DMS53 (cell line): Measurements from ENCODE around the gene MYO1H.
"Not testable (repeated sequence)": the region's sequence is repeated elsewhere in the genome, so short reads cannot be mapped to it uniquely, and the experiment has no call there.

ENCODE experiments used
- DNase-seq: peaks from one replicate; lab custom pipeline; 2025; lab: John Stamatoyannopoulos, UW

The MYO1H gene

DNA sequence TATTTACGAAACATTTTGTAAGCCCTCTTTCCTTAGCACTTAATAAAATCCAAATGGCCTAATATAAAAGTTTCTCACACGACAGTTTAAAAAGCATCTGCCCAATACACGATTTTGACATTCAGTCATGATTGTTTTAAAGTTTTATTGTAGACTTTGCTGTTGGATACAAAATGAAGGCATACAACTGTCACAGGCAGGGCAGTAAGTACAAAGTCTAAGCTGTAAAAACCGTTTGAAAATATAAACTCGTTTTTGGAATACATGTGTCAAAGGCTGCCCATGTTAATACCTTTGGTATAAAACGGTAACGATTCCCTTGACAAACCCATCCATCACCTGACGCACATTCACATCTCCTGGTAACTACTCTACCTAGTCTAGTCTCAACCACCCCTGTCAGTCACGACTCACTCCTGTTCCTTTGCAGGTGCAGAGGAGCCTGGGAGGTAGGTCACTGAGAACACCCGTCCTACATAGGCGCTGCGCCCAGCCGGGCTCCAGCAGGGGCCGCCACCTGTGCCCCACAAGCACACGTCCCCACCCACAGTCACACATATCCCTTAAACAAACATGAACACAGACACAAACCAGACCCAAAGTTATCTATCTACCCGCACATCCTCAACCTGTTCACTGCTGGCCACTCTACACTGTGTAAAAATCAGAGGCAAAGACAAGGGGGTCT is 102.3 kb downstream of the MYO1H start:
- no peak for DNase-seq

DNA sequence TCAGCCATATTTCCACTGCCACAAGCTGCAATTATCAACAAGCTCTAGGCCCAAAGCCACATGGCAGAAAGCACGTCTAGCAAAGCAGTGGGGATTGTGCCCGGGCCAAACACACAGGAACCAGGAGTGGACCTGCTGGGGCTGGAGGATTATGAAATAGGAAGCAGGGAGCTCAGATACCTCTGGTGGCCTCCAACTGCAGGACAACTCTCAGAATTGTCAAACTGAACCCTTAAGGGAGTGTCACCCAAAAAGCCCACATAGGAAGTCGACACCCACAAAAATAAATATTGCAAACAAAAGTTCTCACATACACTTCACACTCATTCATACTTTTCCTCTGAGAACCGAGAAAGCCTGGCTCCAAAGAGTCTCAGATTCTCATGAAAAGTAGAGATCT is 103.3 kb downstream of the MYO1H start:
- DNase-seq, result no peak

DNA sequence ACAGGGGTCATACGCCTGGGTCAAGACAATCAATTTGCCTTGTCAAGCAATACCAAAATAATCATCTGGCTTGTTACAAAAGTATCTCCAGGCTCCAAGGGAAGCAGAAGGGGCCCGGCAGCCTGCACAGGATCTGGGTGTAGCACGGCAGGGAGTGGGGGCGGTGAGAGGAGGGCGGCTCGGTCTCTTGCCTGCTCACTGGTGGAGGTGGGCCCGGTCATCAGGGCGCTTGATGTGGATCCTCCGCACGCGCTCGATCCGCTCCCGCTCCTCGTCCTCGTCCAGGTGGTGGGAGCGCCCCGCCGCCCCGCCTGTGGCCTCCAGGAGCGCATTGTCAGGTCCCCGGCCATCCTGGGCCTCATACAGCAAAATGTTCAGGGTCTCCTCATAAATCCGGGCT is 103.7 kb downstream of the MYO1H start:
- no peak for DNase-seq

DNA sequence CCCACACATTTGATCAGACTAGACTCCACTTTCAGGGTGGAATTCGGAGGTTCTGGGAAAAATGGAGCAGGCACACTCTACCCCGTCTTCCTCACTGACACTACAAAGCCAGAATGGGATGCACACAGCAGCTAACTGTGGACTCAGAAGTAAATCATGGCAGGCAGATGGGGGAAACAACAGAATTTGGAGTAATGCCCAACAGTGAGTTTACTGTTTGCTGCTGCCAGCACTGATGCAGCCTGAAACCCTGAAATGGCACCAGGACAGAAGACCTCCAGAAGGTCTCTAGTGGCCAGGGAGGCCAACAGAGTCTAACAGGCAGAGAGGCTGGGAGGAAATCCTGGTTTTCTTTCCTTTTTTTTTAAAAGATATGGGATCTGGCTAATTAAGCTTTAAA is 104.8 kb downstream of the MYO1H start:
- DNase-seq, result no peak

DNA sequence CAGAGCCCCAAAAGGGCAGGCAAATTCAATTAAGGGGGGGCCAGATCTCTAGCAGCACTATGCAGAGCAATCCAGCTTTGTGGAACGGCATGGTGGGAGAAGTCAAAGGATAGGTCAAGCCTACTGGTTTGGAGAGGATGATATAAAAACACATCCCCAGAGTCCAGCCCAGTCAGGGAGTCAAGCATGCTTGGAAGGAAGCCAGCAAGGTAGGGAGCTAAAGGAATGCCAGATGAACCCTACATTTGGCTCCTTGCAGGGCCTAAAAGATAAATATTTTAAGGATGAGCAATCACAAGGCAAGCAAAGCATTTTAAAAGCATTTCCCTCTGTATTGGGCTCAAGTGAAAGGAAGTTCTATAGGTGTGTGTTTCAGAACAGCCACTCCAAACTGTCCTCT is 108.0 kb downstream of the MYO1H start:
- DNase-seq, result no peak

DNA sequence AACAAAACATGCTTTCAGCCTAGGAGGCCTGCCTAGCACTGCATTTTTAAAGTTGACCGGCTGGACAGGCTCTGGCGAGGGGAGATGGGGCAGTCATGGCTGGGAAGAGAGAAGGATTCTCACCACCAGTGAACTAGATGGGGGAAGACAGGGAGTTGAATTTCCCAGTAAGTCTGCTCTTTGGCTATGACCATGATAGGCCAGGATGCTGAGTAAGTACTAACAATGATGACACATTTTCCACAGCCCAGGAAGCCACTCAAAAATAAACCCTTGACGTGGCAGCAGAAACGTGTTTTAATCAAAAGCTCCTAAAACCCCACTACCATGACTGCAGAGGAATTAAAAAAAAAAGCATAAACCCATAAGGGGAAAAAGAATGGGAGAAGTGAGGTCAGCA is 110.4 kb downstream of the MYO1H start:
- no peak for DNase-seq

DNA sequence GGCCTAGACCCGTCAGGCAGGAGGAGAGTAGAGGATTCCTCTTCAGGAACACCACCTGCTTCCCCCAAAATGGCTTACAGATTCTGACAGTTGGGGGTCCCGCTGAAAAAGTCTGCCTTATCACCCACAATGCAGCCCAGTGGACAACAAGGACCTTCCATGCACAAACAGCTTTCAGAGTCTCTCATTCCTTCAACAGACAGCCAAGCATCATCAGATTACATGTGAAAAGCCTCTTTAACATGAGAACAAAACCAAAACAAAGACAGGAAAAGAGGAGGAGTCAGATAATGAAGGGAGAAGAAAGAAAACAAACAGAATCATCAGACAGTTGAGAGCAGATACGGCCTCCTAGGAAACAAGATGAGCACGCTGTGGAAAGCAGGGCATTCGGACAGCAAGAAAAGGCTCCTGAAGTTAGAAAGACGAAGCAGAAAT is 111.1 kb downstream of the MYO1H start:
- no peak for DNase-seq

DNA sequence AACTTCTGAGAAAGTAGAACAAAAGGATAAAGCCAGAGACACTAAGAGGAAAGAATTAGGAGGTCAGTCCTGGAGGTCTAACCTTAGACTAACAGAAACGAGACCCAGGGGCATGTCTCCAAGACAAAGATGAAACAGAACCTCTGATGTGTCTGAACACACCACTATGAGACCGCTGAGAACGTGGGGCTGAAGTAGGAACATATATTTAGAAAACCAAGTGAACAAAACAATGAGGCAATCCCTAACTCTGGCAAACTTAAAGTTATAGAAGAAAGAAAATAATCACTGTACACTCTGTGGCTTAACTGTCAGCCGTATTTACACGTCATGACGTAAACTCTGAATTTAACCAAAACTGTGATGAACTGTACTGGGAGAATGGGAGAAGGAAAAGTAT is 111.5 kb downstream of the MYO1H start:
- DNase-seq, result no peak

DNA sequence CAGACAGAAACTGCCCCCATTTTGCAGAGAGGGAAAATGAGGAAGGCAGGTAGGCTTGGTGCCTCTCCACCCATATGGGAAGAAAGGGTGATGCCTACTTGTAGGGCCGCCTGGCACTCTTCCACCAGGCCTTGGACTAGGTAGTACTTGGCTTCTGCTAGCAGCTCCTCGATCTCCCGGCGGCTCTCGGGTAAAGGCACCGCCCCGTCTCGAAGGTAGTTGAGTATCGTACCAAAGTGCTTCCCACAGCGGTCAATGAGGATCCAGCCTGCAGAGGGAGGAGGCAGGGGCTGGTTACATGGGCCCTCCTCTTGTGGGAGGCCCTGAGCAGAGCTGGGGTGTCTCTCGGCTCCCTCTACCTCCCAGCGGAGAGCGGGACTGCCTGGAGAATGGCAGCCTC is 112.8 kb downstream of the MYO1H start:
- DNase-seq, result no peak

DNA sequence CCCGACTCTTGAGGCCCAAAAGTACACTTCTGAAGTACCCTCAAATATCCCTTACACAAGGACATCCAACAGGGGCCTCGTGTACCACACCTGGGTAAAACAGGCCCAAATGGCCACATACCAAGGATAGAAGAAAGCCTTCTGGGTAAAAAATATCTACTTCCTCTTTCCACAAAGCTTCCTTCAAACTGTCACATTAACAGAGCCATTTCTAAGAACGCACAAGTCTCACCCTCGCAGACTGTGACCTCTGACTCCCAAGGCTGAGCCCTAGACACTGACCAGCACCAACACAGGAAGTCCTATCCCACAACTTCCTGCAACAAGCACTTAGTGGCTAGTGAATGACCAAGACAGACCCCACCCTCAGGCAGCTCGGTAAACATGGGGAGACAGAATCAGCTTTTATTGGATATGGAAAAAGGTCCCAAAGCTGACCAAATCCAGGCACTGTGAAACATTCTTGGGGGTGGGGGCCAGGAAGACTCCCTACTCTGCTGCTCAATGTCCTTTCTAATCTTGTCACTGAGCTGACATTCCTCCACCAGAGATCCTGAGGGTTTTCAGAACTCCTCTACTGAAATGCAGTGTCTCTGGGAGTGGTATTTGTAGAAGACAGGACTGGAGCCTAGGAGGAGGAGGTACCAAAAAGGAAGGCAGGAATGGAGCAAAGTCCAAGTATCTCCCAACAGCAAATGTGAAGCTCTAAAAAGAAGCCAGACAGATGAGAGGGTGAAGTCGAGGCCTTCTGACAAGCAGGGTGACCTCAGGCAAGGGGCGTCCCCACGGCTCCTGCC is 113.5 kb downstream of the MYO1H start:
- no peak for DNase-seq

DNA sequence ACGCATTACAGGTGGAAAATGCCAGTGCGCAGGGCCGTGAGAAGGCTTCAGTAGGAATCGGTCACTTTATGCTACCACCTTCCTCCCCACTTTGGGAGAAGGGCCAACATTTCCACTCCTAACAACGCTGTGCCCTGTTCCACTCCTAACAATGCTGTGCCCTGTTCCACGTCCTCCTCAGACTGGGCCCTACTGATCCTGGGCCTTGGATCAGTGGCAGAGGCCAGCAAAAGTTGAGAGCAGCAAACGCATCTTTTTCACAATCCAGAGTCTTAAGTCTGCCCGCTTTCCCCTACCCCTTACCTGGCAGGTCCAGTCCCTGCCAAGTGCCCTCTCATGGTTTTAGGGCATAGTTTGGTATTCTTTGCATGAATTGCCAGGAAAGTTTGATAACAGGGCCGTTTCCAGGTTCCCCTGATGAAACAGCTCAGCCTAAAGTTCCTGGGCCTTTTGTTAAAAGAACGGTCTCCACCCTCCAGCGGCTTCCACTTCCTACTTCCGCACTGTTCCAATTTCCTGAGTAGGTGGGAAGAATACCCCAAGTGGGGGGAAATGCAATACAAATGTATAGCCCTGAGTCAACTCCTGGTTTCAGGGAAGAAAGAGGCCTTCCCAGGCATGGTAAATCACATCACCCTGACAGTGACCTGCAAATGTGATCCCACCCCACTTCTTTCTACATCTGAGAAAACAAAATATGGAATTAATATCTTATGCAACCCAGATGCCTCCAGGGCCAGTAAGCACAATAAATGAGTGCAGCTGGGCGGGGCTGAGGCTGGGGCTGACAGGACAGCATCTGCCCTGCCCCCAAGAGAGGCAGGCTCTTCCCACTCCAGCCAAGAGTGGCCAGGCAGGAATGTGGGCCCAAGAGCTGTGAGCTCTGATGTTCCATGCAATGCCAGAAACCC is 114.4 kb downstream of the MYO1H start:
- DNase-seq, result no peak

DNA sequence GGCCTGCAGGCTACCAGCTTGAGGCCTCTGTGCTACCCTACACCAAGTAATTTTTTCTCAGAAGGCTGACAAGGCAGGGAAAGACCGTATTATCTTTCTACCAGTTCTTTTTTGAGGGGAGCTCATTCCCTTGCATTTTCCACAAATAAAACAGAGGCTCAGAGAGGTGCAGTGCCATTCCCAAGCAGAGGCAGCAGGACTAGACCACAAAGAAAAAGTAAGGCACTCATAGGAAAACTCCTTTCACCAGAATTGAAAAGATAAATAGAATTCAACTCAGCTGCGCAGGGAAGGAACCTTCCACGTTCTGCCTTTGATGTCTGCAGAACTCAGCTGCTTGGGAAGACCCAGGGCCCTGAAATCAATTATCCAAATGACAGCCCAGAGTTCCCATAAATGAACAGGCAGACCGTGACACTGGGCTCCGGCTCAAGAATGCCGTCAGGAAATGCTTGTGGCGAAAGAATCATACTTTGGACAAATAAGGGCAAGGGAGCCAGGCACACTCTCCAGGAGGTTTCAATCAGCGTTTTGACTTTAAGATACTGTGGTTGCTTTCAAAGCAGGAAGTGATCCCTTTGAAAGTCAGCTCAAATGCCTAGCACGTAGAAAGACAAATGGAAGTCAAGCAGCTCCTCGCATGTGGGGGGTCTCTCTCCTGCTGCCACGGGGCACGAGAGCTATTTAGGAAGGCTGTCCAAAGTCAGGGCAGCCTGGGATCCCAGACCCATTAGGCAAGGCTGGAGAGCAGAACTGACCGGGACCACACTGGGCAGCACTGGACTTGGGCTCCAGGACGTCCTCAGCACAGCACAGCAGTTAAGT is 115.4 kb downstream of the MYO1H start:
- DNase-seq, result no peak

DNA sequence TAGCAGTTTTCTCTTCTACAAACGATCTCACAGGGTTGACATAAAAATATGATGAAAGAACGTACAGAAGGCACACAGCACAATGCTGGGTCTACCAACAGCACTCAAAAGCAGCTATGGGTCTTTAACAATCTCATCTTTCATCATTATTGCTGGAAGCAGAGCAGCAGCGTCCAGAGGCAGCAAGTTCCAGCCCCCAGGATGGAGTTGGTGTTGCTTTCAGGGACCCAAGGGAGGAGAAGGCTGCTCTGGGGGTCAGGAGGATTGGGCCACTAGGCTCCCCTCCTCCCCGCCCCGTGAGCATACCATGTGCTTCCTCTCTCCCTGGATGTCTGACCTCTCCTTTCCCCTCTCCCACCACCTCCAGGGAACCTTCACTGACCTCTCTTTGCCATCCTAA is 116.1 kb downstream of the MYO1H start:
- DNase-seq, result no peak

DNA sequence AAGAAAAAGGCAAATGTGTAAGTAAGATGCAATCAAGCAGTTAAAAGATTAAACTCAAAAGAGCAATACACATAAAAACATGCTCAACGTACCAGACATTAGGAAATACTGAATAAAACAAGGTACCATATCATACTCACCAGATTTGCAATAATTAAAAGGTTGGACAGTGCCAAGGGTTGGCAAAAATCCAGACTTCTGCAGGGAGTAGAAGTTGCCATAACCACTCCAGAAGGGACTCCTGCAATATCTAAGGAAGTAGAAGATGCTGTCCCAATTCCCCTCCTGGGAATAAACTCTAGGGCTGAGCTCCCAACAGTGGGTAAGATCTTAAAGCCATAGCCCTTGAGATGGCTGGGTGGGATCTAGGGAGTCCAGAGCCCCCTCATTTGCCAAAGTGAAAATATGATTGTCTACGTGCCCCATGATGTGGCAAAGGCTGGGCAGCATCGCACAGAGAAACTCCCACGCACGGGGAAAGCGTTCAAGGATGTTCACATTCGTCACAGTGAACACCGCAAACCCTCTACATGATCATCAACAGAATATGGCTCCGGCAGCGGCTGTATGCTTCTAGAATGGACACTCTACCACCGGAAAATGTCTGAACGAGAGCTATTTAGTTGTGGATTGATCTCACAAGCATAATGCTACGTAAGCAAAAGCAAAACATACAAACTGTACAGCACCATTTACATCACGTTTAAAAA is 117.1 kb downstream of the MYO1H start:
- DNase-seq, result no peak

DNA sequence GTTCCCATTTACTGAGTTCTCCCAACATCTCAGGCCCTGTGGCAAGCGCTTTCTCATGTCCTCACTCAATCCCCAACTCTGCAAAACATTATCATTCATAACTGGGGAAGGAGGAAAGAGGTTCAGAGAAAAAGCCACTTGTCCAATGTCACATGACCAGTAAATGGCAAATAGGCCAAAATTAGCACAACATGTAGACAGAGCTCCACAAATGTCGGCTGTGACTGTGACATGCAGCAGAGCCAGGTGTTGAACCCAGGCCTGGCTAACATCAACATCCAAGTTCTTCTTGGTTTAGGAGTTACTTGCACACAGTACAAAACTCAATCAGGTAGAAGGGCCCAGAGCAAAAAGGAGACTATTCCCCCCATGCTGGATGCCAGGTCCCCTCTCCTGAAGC is 118.6 kb downstream of the MYO1H start:
- no peak for DNase-seq

DNA sequence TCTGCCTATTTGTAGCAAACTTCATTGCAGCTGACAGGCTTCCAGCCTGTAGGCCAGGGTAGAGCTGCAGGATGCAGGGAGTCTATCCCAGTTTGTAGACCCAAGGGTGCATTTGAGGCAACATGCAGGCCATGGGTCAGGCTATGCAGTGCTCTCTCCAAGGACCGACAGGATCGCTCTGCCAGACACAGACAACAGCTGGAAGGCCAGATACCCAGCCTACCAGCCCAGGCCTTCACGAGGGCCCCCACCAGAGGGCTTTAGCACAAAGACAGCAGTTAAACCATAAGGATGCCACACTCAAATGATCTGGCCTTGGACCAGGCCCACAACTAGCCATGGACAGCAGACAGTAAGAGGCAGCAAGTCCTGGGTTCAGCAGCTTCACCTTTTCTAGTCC is 119.1 kb downstream of the MYO1H start:
- DNase-seq, result no peak

DNA sequence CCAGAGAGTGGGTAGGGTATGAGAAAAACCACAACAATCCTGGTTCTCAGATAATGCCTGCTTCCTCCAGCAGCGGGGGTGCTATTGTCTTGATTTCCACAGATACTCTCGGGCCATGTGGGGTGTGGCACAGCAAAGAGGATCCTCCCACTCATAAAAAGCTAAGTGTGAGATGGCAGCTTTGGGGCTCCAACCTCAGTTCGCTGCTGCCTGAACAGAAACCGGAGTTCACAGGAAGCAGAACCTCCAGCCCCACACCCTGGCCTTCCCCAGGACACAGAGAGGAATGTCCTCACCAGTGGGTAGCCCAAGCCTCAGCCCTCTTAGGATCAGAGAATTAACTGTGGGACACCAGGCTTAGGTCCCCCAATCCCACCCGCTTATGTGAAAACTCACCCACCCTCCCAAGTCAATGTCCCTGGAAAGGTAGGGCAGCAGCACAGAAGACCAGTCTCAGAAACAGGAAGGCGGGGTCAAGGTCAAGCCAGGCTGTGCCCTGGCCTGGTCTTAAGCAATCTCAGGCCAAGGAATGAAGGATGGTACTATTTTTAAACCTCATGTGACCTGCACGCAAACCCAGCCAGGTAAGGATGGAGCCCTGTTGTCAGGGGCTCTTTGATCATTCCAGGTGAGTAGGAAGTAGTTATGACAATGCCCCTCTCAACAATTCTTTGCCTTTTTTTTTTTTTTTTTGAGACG is 120.4 kb downstream of the MYO1H start:
- DNase-seq, result no peak

DNA sequence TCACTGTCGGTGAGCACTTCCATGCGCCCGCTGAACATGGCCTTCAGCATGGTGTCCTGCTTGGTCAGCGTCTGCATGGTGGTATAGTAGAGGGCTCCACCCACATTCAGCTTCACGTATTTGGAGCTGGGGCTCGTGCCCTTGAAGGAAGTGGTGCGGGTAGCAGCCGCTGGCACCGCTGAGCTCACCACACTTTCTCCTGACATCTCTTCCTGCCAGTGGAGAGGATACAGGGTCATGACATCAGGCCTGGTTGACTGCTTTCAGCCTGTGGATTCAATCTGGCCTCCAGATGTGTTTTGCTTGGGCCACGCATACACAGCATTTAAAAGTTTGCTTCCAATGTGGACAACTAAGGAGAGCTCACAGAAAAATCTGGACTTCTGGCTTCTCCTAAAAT is 121.8 kb downstream of the MYO1H start:
- no peak for DNase-seq

DNA sequence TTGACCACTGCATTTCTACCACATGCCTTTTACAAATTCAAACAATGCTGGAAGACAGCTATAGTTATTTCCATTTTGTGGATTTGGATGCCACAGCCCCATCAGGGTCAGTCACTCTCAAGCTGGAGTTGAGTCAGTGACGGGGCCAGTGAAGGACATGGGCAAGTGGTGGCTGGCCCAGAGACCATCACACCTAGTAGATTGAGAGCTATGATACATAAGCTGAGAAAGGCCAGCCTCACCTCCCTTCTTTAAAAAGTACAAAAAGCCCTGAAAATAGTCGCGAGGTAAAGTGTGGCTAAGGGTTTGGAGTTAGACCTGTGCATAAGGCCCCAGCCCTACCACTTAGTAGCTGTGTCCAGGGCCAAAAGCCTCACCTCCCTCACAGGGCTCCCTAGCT is 125.3 kb downstream of the MYO1H start:
- no peak for DNase-seq

DNA sequence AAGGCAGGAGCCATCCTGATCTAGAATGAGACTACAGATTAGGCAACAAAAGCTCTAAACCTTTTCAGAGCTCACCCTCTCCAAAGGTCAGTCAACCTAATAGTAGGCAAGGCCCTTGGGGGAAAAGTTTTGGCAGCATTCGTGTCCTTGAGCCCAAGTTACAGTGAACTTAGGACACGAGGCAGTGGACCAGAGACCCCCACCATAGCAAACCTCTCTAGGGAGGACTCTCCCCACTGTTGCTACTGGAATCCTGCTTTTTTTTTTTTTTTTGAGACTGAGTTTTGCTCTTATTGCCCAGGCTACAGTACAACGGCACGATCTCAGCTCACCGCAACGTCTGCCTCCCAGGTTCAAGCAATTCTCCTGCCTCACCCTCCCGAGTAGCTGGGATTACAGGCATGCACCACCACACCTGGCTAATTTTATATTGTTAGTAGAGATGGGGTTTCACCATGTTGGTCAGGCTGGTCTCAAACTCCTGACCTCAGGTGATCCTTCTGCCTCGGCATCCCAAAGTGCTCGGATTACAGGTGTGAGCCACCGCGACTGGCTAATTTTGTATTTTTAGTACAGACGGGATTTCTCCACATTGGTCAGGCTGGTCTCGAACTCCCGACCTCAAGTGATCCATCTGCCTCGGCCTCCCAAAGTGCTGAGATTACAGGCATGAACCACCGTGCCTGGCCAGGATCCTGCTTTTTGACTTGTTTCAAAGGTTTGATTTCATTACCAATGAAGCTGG is 126.0 kb downstream of the MYO1H start:
- DNase-seq, result not testable (repeated sequence)
